AG10803 (cell line): ENCODE measurements around the gene EPN1.

Source experiments
- DNase-seq: peaks from one replicate; pipeline ENCODE4 v3.0.0; 2010; ENCODE audit warnings: low read depth
- H3K4me3 ChIP-seq: 2 replicates; pipeline ENCODE4 v1.5.1; 2011; ENCODE audit warnings: mild to moderate bottlenecking, low read length, control low read depth
- CTCF ChIP-seq: conservative IDR thresholded peaks from 2 replicates; pipeline ENCODE4 v1.5.1; 2011; ENCODE audit warnings: mild to moderate bottlenecking, low read length, control low read depth, inconsistent platforms

The EPN1 gene

GRCh38 chr19:55643003-55643886, 31.8 kb upstream of the EPN1 start, which contains the start of gene ZNF581:
ZNF581 (plus strand) TSS chr19:55643649; CDS start chr19:55644572, 923 bp downstream.
- no peak for TF ChIP-seq CTCF
- DNase-seq: peak; percentile 74
- H3K4me3 ChIP-seq: peak within 1 kb of the TSS; percentile 70

GRCh38 chr19:55643887-55644176, 31.2 kb upstream of the EPN1 start:
- TF ChIP-seq CTCF: no peak
- DNase-seq: no peak
- peak overlapping the region; percentile 70 for H3K4me3 ChIP-seq

DNA sequence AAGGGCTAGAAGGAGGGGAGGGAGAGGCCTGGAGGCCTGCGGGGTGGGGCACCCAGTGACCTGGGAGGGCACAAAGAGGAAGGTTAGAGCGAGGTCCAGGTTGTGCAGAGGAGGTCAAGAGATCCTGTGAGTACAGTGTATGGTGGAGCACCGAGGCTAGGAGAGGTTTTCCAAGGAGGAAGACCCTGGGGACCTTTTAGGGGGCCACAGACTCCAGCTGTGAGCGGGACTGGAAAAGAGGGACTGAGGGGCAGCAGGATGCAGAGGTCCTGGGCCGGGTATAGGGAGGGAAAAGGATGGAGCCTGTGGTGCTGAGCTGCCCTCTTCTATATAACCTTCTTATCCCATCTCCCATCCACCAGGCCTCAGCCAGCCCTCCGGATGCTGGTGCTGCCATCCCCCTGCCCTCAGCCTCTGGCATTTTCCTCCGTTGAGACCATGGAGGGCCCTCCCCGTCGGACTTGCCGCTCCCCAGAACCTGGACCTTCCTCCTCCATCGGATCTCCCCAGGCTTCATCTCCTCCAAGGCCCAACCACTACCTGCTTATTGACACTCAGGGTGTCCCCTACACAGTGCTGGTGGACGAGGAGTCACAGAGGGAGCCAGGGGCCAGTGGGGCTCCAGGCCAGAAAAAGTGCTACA, 30.7 kb upstream of the EPN1 start:
- DNase-seq: no peak
- no peak for TF ChIP-seq CTCF
- H3K4me3 ChIP-seq: peak overlapping the region; percentile 70

DNA sequence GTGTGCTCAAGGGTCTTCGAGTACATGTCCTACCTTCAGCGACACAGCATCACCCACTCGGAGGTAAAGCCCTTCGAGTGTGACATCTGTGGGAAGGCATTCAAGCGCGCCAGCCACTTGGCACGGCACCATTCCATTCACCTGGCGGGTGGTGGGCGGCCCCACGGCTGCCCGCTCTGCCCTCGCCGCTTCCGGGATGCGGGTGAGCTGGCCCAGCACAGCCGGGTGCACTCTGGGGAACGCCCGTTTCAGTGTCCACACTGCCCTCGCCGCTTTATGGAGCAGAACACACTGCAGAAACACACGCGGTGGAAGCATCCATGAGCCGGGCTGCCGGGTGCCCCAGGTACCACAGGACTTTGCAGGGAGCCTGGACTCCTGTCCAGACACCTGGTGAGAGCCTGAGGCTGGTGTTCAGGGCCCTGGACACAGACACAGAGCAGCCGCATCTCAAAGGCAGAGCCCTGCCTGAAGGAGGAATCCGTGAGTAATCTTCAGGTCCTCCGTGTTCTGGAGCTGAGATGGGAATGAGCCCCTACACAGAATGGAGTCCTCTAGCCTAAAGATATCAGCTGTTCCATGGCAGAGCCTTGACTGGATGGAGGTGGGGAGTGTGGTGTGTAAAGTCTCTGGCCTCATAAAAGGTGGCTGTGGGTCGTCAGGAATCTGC, 30.0 kb upstream of the EPN1 start:
- peak overlapping the region; percentile 70 for H3K4me3 ChIP-seq
- no peak for TF ChIP-seq CTCF
- DNase-seq: no peak

DNA sequence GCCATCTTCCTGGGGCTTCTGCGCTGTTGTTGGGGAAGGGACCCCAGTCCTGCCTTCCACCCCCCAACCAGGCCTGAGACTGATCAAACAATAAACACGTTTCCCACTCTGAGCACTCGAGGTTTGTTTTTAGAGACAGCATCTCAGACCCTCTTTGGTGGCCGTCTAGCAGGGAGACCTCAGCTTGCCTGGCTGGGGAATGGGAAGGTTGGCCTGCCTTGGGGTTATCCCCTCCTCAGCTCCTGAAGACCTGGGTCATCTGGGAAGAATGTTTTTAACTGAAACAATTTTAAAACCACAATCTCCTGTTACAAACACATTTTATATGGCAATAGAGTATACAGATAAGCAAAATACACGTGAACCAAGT, 29.5 kb upstream of the EPN1 start:
- TF ChIP-seq CTCF: no peak
- no peak overlapping the region for H3K4me3 ChIP-seq
- no peak for DNase-seq

- DNase-seq: no peak
- no peak for TF ChIP-seq CTCF
- peak overlapping the region; percentile 76 for H3K4me3 ChIP-seq
Observed at GRCh38 chr19:55646889-55647731, 27.9 kb upstream of the EPN1 start.
